Placental pericyte (primary cell): ENCODE results near the gene PXYLP1. TPM values are rescaled to one million over a fixed set of nuclear protein-coding genes. Genes with fewer than 3 reads are reported as not detected.

ENCODE experiments used
- total RNA-seq: library from RNA; depleted of rRNA; stranded (reverse); fragments of >200 nt; gene quantifications from 2 replicates; pipeline ENCODE4 v1.2.3, GENCODE V29; 2012

PXYLP1 gene
- 3.3 and 4.6 TPM in 2 replicates for total RNA-seq

GRCh38 chr3:141231101-141231951 lies at the start of gene PXYLP1:
Gene PXYLP1 (plus strand): TSS chr3:141231825. CDS start chr3:141260176, 28,351 bp downstream.

Other genes starting within 250 kb of the PXYLP1 start
- not detected in 2 replicates for gene SPSB4, start 180.5 kb upstream of the PXYLP1 start, total RNA-seq
- 143 and 286 TPM in 2 replicates for gene ZBTB38, start 136.7 kb downstream of the PXYLP1 start, total RNA-seq